ENCODE results near the gene PXN. TPM values are rescaled to one million over a fixed set of nuclear protein-coding genes. Genes with fewer than 3 reads are reported as not detected.
"Not testable (repeated sequence)": the region's sequence is repeated elsewhere in the genome, so short reads cannot be mapped to it uniquely, and the experiment has no call there.

Gene PXN
- total RNA-seq, 1 donor from 2014 or later: 47.1 TPM

DNA sequence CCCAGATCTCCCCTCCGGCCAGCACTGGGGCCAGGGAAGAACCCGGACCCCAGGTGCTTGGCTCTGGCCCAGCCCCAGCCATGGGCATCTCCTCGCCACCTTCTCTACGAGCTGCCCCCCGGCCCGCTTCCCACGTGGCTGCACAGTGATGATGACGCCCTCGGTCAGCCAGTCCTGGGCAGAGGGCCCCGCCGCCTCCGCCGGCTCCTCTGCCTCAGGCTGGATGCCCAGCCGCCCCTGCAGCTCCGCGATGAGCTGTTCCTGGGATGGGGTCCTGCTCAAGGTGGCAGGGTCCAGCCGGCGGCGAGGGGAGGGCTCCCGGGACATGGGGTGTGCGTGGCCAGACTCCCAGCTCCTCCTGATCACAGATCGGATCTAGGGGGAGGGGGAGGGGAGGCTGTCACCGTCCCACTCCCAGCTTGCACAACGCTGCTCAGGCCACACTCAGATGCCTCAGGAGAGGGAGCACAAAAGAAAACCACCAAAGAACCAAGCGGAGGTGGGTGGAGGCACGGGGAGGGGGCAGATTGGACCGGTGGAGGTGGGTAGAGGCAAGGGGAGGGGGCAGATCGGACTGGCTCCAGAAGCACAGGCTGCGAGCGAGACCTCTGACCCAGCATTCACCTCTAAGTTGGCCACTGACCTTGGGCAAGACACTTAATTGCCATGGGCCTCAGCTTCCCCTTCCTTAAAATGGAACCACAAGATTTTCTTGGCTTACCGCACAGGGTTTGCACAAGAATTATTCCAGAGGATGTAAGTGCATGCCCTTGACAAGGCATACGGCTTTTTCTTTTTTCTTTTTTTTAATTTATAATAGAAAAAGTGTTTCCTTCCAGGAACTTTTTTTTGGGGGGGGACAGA lies 48.6 kb downstream of the PXN start:
- no peak for DNase-seq
- ATAC-seq (ENCODE audit: poor library complexity): no peak
- intact Hi-C loops (cut with DNase I): no loop called here

DNA sequence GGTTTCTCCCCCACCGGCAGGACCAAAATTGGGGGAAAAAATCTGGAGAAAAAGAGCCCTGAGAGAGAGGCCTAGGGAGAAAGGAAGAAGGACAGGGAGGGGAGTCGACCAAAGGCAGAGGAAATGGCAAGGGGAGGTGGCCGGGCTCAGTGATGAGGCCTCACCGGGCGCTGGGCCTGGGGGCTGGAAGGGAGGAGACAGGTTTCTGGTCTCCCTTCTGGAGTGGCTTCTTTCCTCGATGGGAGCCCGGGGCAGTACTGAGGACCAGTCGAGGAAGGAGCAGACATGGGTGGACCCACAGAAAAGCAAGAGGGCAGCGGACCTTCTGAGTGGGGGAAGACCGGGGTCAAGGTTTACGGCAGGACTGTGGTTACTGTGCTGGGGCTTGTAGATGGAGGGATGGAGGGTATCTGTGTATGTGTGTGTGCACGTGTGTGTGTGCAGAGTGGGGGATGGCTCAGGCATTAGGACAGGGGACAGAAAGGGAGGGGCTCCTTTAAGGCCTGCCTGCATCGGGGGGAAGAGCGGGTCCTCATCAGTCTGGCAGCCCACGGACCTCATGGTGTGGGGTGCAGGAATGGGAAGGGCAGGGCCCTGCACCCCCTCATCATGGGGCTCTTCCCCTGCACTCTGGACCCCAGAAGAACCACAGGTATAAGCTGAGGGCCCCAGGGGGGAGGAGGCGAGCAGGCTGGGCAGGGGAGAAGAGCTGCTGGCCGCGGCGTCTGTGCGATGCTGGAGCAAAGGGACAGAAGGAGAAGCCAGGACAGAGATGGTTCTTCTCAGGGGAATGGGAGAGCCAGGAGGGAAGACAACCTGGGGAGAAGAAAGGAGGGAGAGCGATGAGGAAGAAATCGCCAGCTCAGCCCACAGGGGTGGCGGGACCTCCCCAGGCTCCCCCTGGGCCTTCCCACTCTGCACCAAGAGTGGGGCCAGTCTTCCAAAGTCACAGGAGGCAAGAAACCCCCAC lies 49.5 kb downstream of the PXN start:
- peak; percentile 22 for DNase-seq
- intact Hi-C loops (cut with DNase I): no loop called here
- no peak for ATAC-seq (ENCODE audit: poor library complexity)

DNA sequence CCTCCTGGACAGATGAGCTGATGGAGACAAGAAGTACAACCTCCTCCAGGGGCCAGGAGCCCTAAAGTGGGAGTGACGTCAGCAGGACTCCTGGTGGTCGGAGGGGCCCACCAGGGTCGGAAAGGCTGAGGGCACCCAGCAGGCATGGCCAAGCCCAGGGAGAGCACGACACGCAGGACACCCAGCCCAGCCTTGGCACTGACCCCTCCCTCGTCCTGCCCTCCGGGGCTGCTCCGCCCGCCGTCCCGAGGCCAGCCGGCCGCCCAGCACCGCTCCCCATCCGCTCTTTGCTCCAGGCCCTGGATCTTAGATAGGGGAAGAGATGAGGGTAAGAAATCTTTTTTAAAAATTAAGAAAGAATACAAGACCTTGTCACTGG lies 50.2 kb downstream of the PXN start:
- intact Hi-C loops (cut with DNase I): no loop called here
- no peak for ATAC-seq (ENCODE audit: poor library complexity)
- DNase-seq: no peak

DNA sequence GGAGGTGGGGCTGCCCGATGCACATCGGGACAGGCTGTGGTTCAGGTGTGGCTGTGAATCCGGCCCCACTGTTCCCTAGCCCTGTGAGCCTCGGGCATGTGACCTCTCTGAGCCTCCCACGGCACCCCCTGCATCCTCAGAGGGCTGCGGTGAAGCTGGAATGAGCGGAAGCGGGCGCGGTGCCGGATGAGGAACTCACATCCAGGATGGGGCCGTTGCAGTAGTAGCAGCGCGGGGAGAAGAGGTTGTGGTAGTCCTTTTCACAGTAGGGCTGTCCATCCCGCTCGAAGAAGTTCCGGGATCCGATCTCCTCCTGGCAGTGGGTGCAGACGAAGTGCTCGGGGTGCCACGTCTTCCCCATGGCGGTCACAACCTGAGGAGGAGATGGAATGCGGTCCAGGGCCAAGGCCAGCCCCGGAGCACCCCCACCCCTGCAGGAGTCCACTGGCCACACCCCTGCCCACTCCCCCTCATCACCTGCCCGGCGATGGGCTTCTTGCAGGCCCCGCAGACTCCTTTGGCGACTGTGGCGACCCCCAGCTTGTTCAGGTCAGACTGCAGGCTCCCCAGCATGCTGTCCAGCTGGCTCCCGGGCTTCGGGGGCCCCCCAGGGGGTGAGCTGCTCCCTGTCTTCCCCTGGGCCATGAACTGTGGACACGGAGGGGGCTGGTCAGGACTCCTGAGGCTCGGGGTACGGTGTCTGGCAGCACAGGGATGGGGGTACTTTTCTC lies 50.7 kb downstream of the PXN start:
- ATAC-seq (ENCODE audit: poor library complexity) (no peak), DNase-seq (peak; percentile 21)
- intact Hi-C loops (cut with DNase I): no loop called here

DNA sequence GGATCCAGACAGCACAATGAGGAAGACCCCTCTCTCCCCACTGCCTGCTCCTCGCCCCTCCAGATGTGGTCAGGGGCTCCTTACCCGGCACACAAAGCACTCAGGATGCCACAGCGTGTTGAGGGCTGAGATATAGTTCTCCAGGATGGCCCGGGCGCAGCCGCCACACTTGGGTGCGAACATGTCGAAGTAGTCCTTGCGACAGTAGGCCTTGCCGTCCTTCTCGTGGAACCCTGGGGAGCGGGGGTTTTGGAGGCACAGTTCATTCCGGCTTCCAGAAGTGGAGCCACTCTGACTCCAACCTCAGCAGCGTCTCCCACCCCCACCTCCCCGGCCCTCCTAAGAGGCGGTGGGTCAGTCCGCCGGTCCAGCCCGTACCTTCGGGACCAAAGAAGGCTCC lies 51.8 kb downstream of the PXN start:
- peak; percentile 24 for DNase-seq
- intact Hi-C loops (cut with DNase I): no loop called here
- ATAC-seq (ENCODE audit: poor library complexity): no peak

DNA sequence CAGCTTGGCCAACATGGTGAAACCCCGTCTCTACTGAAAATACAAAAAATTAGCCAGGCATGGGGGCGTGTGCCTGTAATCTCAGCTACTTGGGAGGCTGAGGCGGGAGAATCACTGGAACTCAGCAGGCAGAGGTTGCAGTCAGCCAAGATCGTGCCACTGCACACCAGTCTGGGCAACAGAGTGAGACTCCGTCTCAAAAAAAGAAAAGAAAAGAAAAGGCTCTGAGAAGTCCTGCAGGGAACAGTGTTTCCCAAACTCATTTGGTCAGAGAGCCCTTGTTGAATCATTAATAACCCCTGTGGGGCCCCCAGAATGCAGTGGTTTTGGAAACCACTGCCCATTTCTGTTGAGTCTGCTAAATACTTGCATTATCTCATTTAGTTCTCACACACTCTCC lies 52.3 kb downstream of the PXN start:
- intact Hi-C loops (cut with DNase I); ATAC-seq (ENCODE audit: poor library complexity): not testable (repeated sequence)
- peak; percentile 10 for DNase-seq

DNA sequence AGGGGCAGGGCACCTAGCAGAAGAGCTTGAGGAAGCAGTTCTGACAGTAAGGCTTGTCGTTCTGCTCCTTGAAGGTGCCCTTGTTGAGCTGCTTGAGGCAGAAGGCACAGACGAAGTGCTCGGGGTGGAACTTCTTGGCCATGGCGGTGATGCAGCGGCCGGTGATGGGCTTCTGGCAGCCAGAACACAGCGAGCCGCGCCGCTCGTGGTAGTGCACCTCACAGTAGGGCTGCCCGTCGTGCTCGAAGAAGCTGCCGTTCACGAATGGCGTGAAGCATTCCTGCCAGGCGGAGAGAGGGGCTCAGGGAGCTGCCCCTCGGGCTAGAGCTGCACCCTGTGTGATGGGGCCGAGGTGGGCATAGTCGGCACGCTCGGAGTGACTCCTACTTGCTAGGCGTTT lies 53.2 kb downstream of the PXN start:
- no peak for ATAC-seq (ENCODE audit: poor library complexity)
- DNase-seq: no peak
- intact Hi-C loops (cut with DNase I): no loop called here

DNA sequence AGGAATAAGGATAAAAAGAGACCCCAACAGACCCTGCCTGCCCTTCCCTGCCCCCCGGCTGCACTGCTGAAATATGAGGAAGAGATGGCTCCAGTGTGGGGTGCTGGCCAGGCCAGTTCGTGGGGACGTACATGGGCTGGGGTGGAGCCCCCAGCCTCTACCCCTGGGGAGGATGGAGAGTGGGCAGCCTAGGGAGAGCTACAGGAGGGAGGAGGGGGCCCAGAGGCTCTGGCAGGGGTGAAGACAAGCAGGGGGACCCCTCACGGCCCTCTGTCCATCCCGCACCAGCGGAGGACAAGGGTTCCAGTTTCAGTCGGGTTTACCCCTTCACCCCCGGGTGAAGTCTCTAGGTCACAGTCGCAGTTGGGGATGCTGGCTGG lies 53.6 kb downstream of the PXN start:
- no peak for DNase-seq
- ATAC-seq (ENCODE audit: poor library complexity): no peak
- intact Hi-C loops (cut with DNase I): no loop called here

DNA sequence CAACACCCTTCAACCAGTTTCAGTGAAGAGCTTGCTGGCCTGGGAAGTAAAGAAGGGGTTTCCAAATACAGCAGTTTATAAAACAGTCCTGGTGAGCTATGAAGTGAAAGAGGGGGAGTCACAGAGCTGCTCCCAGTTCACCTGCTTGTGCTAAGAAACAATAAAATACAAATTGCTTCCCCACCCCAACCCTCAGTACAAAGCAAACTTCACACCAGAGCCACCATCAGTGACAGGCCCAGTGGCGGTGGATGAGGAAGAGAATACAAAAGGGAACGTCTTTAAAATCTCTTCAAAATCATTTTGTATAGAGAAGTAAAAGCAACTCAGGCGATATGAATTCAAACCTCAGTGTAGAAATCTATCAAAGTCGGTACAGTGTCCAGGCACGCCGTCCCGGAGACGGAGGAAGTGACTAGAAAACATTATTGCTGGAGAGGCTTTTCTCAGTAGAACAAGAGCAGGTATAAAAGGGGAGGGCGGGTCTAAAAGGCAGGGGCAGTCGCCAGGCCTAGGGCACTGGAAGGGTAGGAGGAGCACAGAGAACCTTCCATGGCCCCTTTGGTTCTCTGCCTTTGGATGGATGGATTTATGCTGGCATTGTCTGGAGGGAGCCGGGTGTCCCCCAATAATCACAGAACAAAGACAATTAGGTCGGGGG lies 54.2 kb downstream of the PXN start:
- no peak for DNase-seq

DNA sequence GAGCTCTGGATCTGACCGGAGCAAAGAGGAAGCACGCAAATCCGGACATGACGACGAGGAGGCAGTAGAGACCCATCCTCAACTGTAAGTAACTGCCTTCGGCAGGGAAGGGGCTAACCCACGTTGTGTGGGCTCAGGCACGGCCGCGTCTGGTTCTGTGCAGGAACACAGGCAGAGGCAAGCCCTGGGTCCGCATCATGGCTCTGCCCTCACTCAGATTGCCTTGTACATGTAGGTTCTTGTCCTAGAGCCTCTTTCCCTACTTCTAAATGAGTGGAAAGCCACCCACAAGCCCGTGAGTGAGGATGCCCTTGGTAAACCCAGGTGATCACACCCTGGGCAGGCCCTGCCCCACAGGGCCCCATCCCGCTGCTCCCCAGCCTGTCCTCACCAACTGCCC lies 55.7 kb downstream of the PXN start:
- no peak for ATAC-seq (ENCODE audit: poor library complexity)
- DNase-seq: no peak
- intact Hi-C loops (cut with DNase I): no loop called here

More for the DNA sequence above, 54.2 kb downstream of the PXN start:
- intact Hi-C loops (cut with DNase I): no loop called here
- no peak for ATAC-seq (ENCODE audit: poor library complexity)

DNA sequence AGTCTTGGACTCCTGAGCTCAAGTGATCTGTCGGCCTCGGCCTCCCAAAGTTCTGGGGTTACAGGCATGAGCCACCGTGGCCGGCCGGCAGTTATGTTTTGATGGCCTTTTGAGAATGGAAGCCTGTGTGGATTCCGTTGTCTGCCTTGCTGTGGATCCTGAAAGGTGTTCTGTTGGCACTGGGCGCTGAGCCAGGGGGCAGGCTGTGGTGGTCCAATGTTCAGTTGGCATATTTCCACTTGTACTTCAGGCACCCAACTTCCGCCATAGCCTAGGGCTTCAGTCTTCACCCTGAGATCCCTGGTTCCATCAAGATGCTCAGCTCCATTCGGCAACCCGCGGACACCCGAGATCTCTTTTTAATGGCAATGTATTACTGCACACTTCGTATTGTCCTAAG lies 58.3 kb downstream of the PXN start:
- DNase-seq (no peak), ATAC-seq (ENCODE audit: poor library complexity) (no peak)
- intact Hi-C loops (cut with DNase I): no loop called here

DNA sequence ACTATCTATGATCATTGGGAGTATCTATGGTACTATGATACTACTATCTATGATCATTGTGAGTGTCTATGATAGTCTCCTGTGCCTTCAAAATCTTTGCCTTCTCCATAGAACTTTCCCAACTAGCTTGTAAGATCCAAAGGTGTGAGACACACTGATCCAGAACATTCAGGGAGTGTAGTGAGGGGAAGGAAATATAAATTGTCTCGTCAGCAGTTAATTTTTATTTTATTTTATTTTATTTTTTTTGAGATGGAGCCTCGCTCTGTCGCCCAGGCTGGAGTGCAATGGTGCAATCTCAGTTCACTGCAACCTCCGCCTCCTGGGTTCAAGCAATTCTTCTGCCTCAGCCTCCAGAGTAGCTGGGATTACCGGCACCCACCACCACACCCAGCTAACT lies 58.7 kb downstream of the PXN start:
- DNase-seq; intact Hi-C loops (cut with DNase I); ATAC-seq (ENCODE audit: poor library complexity): not testable (repeated sequence)

DNA sequence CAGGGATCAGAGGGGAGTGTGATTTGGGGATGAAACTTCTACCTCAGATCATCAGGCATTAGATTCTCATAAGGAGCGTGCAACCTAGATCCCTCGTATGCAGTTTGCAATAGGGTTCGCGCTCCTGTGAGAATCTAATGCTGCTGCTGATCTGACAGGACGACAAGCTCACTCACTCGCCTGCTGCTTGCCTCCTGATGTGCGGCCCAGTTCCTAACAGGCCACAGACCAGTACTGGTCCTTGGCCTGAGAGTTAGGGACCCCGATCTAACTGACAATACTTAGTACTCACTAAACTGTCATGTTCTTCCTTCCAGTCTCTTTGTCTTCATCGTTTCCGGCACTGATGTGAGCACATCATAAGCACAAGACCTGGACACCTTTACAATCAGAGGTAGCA lies 59.3 kb downstream of the PXN start:
- DNase-seq (no peak), ATAC-seq (ENCODE audit: poor library complexity) (no peak)
- intact Hi-C loops (cut with DNase I): no loop called here

DNA sequence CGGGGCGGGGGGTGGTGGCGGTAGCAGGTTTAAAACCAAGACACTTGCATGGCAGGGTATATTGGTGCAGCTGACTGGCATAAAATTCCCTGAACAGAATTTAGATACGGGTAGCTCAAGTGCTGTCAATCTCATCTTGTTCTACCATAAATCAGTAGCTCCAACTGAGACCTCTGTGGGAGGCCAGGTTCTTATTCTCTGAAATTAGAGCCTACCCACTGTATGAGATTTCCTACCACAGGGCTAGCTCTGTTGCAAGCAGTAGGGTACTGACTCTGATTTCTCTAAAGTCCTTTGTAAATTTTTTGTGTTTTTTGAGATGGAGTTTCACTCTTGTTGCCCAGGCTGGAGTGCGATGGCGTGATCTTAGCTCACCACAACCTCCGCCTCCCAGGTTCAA lies 61.4 kb downstream of the PXN start:
- no peak for DNase-seq

DNA sequence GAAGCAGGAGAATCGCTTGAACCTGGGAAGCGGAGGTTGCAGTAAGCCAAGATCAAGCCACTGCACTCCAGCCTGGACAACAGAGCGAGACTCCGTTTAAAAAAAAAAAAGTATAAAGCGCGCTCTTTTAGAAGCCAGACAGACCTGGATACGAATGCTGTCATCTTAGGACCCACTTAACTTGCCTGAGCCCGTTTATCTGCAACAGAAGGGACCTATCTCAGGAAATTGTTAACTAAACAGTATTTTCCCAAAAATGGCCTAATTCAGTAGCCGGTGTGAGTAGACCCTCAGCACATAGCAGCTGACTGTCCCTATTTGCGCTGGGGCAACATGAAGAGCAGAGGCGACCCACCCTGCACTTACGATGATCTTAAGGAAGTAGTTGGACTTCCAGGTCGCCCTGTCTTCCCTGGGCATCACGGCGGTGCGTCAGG lies 65.1 kb downstream of the PXN start:
- intact Hi-C loops (cut with DNase I): no loop called here
- DNase-seq (no peak), ATAC-seq (ENCODE audit: poor library complexity) (no peak)

More for the DNA sequence above, 61.4 kb downstream of the PXN start:
- intact Hi-C loops (cut with DNase I): no loop called here
- ATAC-seq (ENCODE audit: poor library complexity): no peak

DNA sequence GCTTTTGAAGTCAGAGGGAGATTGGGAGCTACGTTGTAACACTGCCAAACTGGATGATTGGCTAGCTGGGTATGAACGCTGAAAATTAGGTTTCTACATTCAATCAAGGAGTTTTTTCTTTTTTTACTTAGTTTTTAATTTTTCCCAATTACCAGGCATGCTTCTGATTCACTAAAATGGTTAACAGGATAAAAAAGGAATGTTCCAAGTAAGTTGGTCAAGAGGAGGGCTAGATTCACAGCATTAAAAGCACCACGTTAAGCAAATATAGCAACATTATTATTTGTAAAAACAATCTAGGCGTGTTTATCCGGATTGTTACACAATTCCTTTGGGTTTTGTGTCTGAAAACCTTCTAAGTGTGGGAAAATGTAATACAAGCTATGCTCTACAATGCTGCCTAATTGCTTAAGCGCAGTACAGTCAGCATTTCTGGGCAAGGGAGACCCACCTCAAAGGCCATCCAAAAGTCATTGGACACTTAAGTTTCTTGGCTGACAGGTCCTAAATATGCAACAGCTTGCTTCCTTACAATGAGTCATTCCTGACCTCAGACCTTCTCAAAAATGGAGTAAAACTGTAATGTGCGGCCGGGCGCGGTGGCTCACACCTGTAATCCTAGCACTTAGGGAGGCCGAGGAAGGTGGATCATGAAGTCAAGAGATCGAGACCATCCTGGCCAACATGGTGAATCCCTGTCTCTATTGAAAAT lies 65.8 kb downstream of the PXN start:
- DNase-seq: no peak
- ATAC-seq (ENCODE audit: poor library complexity): peak; percentile 30
- intact Hi-C loops (cut with DNase I): no loop called here

DNA sequence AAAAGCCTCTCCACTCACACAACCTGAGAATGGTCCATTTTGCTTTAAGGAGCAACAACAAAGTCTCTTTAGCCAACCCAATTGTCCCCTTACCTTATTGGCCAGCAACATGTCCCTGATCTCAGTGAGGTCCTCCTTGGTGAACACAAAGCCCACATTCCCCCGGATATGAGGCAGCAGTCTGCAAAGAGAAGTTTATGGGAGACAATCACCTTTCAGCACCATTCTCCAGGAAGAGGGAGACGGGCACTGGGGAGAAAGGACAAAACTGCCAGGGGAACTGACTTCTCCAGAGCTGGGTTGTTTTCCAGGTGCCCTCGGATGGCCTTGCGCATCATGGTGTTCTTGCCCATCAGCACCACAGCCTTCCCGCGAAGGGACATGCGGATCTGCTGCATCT lies 66.5 kb downstream of the PXN start:
- ATAC-seq (ENCODE audit: poor library complexity) (no peak), DNase-seq (no peak)
- intact Hi-C loops (cut with DNase I): no loop called here

DNA sequence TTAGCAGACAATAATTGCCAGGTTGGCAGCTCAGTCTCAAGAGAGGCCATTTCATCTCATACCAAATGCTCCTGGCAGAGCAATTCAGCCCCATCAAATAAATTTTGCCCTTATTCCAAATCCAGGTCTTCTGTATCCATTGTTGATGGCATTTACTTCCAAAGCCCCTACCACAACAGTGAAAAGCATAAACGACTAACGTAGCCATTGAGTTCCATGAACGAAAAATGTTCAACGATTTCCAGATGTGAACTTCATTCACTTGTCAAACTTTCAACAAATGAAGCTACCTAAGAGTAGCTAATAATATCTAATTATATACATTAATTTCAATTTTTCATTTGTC lies 68.0 kb downstream of the PXN start:
- ATAC-seq (ENCODE audit: poor library complexity) (no peak), DNase-seq (no peak)
- intact Hi-C loops (cut with DNase I): no loop called here

All from Right ventricle myocardium superior (tissue), 1 donor.